Activated CD8-positive, alpha-beta T cell treated with anti-CD3 and anti-CD28 coated beads for 36 hours (primary cell): Measurements from ENCODE around the gene NMRAL1. TPM values are rescaled to one million over a fixed set of nuclear protein-coding genes. Genes with fewer than 3 reads are reported as not detected.

Experiments used
- ATAC-seq: fragments of 200-7000 bp; cut with Tn5 transposase; one replicate; pipeline ENCODE4 v1.10.0; 2021; ENCODE audit warnings: mild to moderate bottlenecking, moderate library complexity
- CTCF ChIA-PET: fragments of 350-600 bp; sonication (Branson Sonifier 250); formaldehyde crosslinking; loops from one replicate; lab custom pipeline; 2021; ENCODE audit warnings: antibody characterized with exemption; lab: Charles Lee
- POLR2A ChIA-PET: fragments of 350-600 bp; sonication (Branson Sonifier 250); formaldehyde crosslinking; loops from one replicate; lab custom pipeline; 2021; ENCODE audit warnings: antibody characterized with exemption; lab: Charles Lee
- DNase-seq: peaks from one replicate; pipeline ENCODE4 v3.0.0-alpha.2; 2020
- H3K27ac Mint-ChIP-seq: one replicate; pipeline ENCODE4 v1.8.0; 2021; ENCODE audit warnings: mild to moderate bottlenecking, mixed read lengths
- H3K27me3 Mint-ChIP-seq: one replicate; pipeline ENCODE4 v1.8.0; 2021; ENCODE audit warnings: mixed read lengths
- H3K36me3 Mint-ChIP-seq: one replicate; pipeline ENCODE4 v1.8.0; 2021; ENCODE audit warnings: low read depth, mixed read lengths
- H3K4me1 Mint-ChIP-seq: one replicate; pipeline ENCODE4 v1.8.0; 2021; ENCODE audit warnings: low read depth, mixed read lengths
- H3K4me3 Mint-ChIP-seq: one replicate; pipeline ENCODE4 v1.8.0; 2021; ENCODE audit warnings: mild to moderate bottlenecking, moderate library complexity, mixed read lengths
- H3K9me3 Mint-ChIP-seq: one replicate; pipeline ENCODE4 v1.8.0; 2021; ENCODE audit warnings: mixed read lengths
- CTCF ChIP-seq: fragments of 200-600 bp; IDR thresholded peaks from one replicate; pipeline ENCODE4 v1.8.0; 2022; ENCODE audit warnings: antibody characterized with exemption, mild to moderate bottlenecking
- intact Hi-C: fragments of 100-400 bp; cut with micrococcal nuclease; formaldehyde crosslinking; loops from one replicate; pipeline ENCODE4 v1.10.0; 2022
- total RNA-seq, 2 experiments: library from RNA; stranded (reverse); gene quantifications; one replicate each; pipeline ENCODE4 v1.2.3, GENCODE V29; 2021

NMRAL1 gene
- total RNA-seq = 10 to 100 TPM; 45.3 to 53.6 TPM

- intact Hi-C loops = no loop called here
- Mint-ChIP-seq H3K27ac (peak within 1 kb of the TSS; percentile 85), H3K4me3 (peak within 1 kb of the TSS; percentile 92), H3K27me3 (no peaks in the 10 kb centered on the region), H3K4me1 (peaks cover 32% of the 10 kb centered on the region), H3K36me3 (peaks cover 18% of the 10 kb centered on the region), H3K9me3 (no peaks in the 10 kb centered on the region)
- ATAC-seq (peak; percentile 65), DNase-seq (peak; percentile 96)
- ChIA-PET POLR2A (interaction anchor here (0.7 to 3.0 kb wide), 10 partner anchors 9 to 203 kb away, joined by 3 to 23 read pairs (median 4); partner anchors contain the start of gene DNAJA3), CTCF (interaction anchor here (1.0 to 1.8 kb wide), 3 partner anchors 31 to 74 kb away, joined by 4 to 6 read pairs (median 4); no protein-coding TSS in a partner anchor)
- TF ChIP-seq CTCF = no peak
These were observed at the start of gene NMRAL1 for GRCh38 chr16:4474192-4474961. Gene NMRAL1, minus strand, starts transcription at chr16:4474625. Its CDS starts 493 bp downstream, at chr16:4474132.

DNA sequence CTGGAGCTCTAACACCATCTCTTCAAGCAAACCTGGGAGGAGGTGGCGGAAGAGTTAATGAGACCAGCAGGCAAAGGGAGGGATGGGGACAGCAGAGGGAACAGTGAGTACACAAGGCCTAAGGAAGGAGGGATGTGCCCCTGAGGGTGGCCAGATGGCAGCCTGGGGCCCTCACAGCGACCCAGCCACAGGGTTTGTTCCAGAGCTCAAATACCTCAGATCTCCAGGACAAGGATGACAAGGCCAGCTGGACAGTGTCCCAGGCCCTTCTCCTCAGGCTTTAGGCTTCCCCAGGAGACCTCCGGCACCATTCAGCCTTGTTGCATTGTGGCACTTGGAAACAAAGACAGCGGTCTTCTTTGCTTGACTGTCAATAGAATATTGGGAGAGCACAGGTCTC is 49.3 kb upstream of the NMRAL1 start:
- Mint-ChIP-seq H3K9me3 (no peaks in the 10 kb centered on the region), H3K27me3 (no peaks in the 10 kb centered on the region), H3K4me3 (no peak overlapping the region), H3K36me3 (no peaks in the 10 kb centered on the region), H3K4me1 (peaks cover 19% of the 10 kb centered on the region), H3K27ac (no peak overlapping the region)
- intact Hi-C loops = no loop called here
- CTCF ChIA-PET = interaction anchor here (1.0 to 1.8 kb wide), 3 partner anchors 13 to 18 kb away, joined by 3 to 5 read pairs (median 5); no protein-coding TSS in a partner anchor
- DNase-seq = no peak
- no peak for ATAC-seq
- POLR2A ChIA-PET = interaction anchor here (0.8 to 1.2 kb wide), 2 partner anchors 17 to 101 kb away, joined by 3 read pairs; partner anchors contain the start of gene MGRN1
- no peak for TF ChIP-seq CTCF

DNA sequence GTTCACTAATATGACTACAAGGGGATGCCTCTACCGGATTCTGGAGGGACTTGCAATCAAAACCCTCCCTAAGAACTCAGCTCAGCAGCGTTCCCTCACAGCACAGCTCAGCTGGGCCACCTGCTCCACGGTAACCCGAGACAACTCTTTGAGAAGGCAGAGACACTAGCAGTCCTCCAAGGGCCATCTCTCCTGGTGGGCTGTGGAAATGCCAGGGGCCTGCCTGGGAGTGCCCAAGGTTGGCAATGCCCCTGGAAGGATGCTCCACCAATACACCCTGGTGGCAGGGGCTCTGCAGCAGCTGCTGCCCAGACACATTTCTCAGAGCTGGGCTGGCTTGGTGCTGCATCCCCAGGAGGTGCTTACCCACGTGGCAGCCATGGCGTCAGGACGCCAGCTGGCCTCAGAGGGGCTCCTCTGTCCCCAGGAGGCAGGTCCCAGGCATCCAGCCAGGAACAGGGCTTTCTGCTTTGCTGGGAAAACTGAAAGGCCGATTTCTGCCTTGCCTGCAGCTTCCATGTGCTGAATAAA is 47.7 kb upstream of the NMRAL1 start:
- Mint-ChIP-seq H3K27me3 (no peaks in the 10 kb centered on the region), H3K4me1 (peaks cover 8% of the 10 kb centered on the region), H3K36me3 (no peaks in the 10 kb centered on the region), H3K9me3 (no peaks in the 10 kb centered on the region), H3K27ac (no peak overlapping the region), H3K4me3 (no peak overlapping the region)
- DNase-seq (no peak), ATAC-seq (no peak)
- POLR2A ChIA-PET = interaction anchor here (1.2 kb wide), 1 partner anchor 44 kb away, joined by 3 read pairs; no protein-coding TSS in a partner anchor
- CTCF ChIA-PET = interaction anchor here (0.6 to 1.8 kb wide), 3 partner anchors 14 to 24 kb away, joined by 3 to 5 read pairs (median 4); no protein-coding TSS in a partner anchor
- no peak for TF ChIP-seq CTCF
- intact Hi-C loops = no loop called here

DNA sequence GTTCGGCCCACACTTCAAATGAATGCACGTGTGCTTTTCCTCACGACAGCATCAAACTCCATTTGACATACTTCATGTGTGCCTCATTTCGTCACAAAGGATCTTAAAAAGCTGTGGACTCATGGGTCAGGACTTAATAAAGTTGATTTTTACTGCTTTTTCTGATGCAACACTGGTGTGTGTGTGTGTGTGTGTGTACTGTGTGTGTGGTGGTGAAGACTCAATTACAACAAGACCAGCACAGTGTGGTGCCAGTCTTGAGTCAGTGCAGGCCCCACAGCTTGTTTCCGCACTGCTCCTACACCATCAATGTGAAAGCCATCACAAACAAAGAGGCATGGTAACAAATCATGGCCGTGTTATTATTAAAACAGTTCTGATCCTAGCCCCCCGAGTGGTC is 46.5 kb upstream of the NMRAL1 start:
- no peak overlapping the region for H3K27ac Mint-ChIP-seq
- H3K4me1 Mint-ChIP-seq = peaks cover 12% of the 10 kb centered on the region
- no peak for TF ChIP-seq CTCF
- H3K27me3 Mint-ChIP-seq = no peaks in the 10 kb centered on the region
- no peak overlapping the region for H3K4me3 Mint-ChIP-seq
- no peak for ATAC-seq
- ChIA-PET CTCF (interaction anchor here (0.8 kb wide), 1 partner anchor 28 kb away, joined by 3 read pairs; no protein-coding TSS in a partner anchor), POLR2A (no interaction called here)
- DNase-seq = no peak
- H3K36me3 Mint-ChIP-seq = no peaks in the 10 kb centered on the region
- no peaks in the 10 kb centered on the region for H3K9me3 Mint-ChIP-seq
- intact Hi-C loops = no loop called here
